Measurements from ENCODE around the gene SRD5A1.
"Not testable (repeated sequence)": the region's sequence is repeated elsewhere in the genome, so short reads cannot be mapped to it uniquely, and the experiment has no call there.

Gene SRD5A1

GRCh38 chr5:6649186-6649585, 15.9 kb downstream of the SRD5A1 start:
- DNase-seq, result no peak

- DNase-seq, result no peak
Observed at GRCh38 chr5:6649681-6650080, 16.4 kb downstream of the SRD5A1 start.

- DNase-seq, result no peak
Observed at GRCh38 chr5:6652025-6652424, 18.8 kb downstream of the SRD5A1 start.

GRCh38 chr5:6655432-6655831, 22.2 kb downstream of the SRD5A1 start:
- no peak for DNase-seq

- DNase-seq, result no peak
Observed at GRCh38 chr5:6656680-6657079, 23.4 kb downstream of the SRD5A1 start.

GRCh38 chr5:6659941-6660684, 26.9 kb downstream of the SRD5A1 start:
- DNase-seq, result no peak

- DNase-seq, result no peak
Observed at GRCh38 chr5:6660688-6661087, 27.4 kb downstream of the SRD5A1 start.

GRCh38 chr5:6666762-6667161, 33.5 kb downstream of the SRD5A1 start:
- no peak for DNase-seq

- no peak for DNase-seq
Observed at GRCh38 chr5:6667648-6668047, 34.4 kb downstream of the SRD5A1 start.

- DNase-seq, result not testable (repeated sequence)
Observed at GRCh38 chr5:6668717-6669116, 35.5 kb downstream of the SRD5A1 start.

GRCh38 chr5:6673031-6673430, 39.8 kb downstream of the SRD5A1 start:
- DNase-seq, result no peak

- no peak for DNase-seq
Observed at GRCh38 chr5:6673963-6674362, 40.7 kb downstream of the SRD5A1 start.

- no peak for DNase-seq
Observed at GRCh38 chr5:6674421-6674820, 41.2 kb downstream of the SRD5A1 start.

GRCh38 chr5:6674886-6675285, 41.6 kb downstream of the SRD5A1 start:
- DNase-seq, result no peak

GRCh38 chr5:6675784-6676491, 42.7 kb downstream of the SRD5A1 start:
- DNase-seq, result no peak

- no peak for DNase-seq
Observed at GRCh38 chr5:6676702-6677101, 43.5 kb downstream of the SRD5A1 start.

- no peak for DNase-seq
Observed at GRCh38 chr5:6678385-6678784, 45.1 kb downstream of the SRD5A1 start.

- DNase-seq, result no peak
Observed at GRCh38 chr5:6680922-6681321, 47.7 kb downstream of the SRD5A1 start.

GRCh38 chr5:6681682-6682081, 48.4 kb downstream of the SRD5A1 start:
- no peak for DNase-seq

- DNase-seq, result no peak
Observed at GRCh38 chr5:6682239-6682638, 49.0 kb downstream of the SRD5A1 start.

GRCh38 chr5:6683241-6683640, 50.0 kb downstream of the SRD5A1 start:
- no peak for DNase-seq

- DNase-seq, result no peak
Observed at GRCh38 chr5:6684075-6684474, 50.8 kb downstream of the SRD5A1 start.

- no peak for DNase-seq
Observed at GRCh38 chr5:6686501-6686900, 53.3 kb downstream of the SRD5A1 start.

GRCh38 chr5:6686915-6687409, 53.7 kb downstream of the SRD5A1 start:
- no peak for DNase-seq

Data from activated CD8-positive, alpha-beta memory T cell treated with anti-CD3 and anti-CD28 coated beads for 24 hours (primary cell).